Mesenteric fat pad (tissue), 1 donor: ENCODE measurements around the gene BCORL1. TPM values are rescaled to one million over a fixed set of nuclear protein-coding genes. Genes with fewer than 3 reads are reported as not detected.

Experiments used
- DNase-seq: peaks from one replicate; pipeline ENCODE4 v3.0.0-alpha.2; 2020; ENCODE audit warnings: low spot score
- total RNA-seq: library from RNA; stranded (reverse); fragmentation: NEBNext Ultra II Directional; extraction: Animal tissue kit (Norgen Biotek cat#: 25700); gene quantifications from one replicate; pipeline ENCODE4 v1.2.1, GENCODE V29; 2021
- donor health status: DM: yes; HTN: yes; CAD: no.

BCORL1 gene
- total RNA-seq, 1 donor from 2014 or later = 42.5 TPM

- DNase-seq = no peak
Measured at GRCh38 chrX:130012683-130013082, 30.2 kb downstream of the BCORL1 start.

- no peak for DNase-seq
Measured at GRCh38 chrX:130013661-130014060, 31.2 kb downstream of the BCORL1 start.

- no peak for DNase-seq
Measured at GRCh38 chrX:130014356-130014755, 31.9 kb downstream of the BCORL1 start.

GRCh38 chrX:130014770-130015169, 32.3 kb downstream of the BCORL1 start:
- no peak for DNase-seq

GRCh38 chrX:130015181-130015580, 32.7 kb downstream of the BCORL1 start:
- DNase-seq = no peak

GRCh38 chrX:130018143-130018542, 35.7 kb downstream of the BCORL1 start:
- no peak for DNase-seq

GRCh38 chrX:130020661-130021324, 38.4 kb downstream of the BCORL1 start:
- DNase-seq = no peak

- DNase-seq = no peak
Measured at GRCh38 chrX:130024127-130024526, 41.7 kb downstream of the BCORL1 start.

GRCh38 chrX:130025256-130025655, 42.8 kb downstream of the BCORL1 start:
- DNase-seq = no peak

- DNase-seq = no peak
Measured at GRCh38 chrX:130027569-130027968, 45.1 kb downstream of the BCORL1 start.

GRCh38 chrX:130028196-130028595, 45.8 kb downstream of the BCORL1 start:
- no peak for DNase-seq

GRCh38 chrX:130030826-130031225, 48.4 kb downstream of the BCORL1 start:
- DNase-seq = no peak

GRCh38 chrX:130032552-130032951, 50.1 kb downstream of the BCORL1 start:
- no peak for DNase-seq

- DNase-seq = no peak
Measured at GRCh38 chrX:130034178-130034577, 51.7 kb downstream of the BCORL1 start.

- DNase-seq = no peak
Measured at GRCh38 chrX:130039847-130040246, 57.4 kb downstream of the BCORL1 start.

- DNase-seq = no peak
Measured at GRCh38 chrX:130047416-130047815, 65.0 kb downstream of the BCORL1 start.

GRCh38 chrX:130048686-130049222, 66.3 kb downstream of the BCORL1 start:
- no peak for DNase-seq

GRCh38 chrX:130049821-130050220, 67.4 kb downstream of the BCORL1 start:
- DNase-seq = no peak

- DNase-seq = no peak
Measured at GRCh38 chrX:130051176-130051845, 68.9 kb downstream of the BCORL1 start.

GRCh38 chrX:130053236-130053635, 70.8 kb downstream of the BCORL1 start:
- DNase-seq = no peak

GRCh38 chrX:130055103-130055502, 72.7 kb downstream of the BCORL1 start:
- no peak for DNase-seq

- no peak for DNase-seq
Measured at GRCh38 chrX:130055899-130056298, 73.5 kb downstream of the BCORL1 start.

GRCh38 chrX:130057209-130057608, 74.8 kb downstream of the BCORL1 start:
- DNase-seq = no peak
